Globus pallidus (tissue), 1 donor: Measurements from ENCODE around the gene OTUD5.

Experiments
- DNase-seq: peaks from one replicate; pipeline ENCODE4 v3.0.0-alpha.2; 2015; ENCODE audit warnings: low spot score

Gene OTUD5

DNA sequence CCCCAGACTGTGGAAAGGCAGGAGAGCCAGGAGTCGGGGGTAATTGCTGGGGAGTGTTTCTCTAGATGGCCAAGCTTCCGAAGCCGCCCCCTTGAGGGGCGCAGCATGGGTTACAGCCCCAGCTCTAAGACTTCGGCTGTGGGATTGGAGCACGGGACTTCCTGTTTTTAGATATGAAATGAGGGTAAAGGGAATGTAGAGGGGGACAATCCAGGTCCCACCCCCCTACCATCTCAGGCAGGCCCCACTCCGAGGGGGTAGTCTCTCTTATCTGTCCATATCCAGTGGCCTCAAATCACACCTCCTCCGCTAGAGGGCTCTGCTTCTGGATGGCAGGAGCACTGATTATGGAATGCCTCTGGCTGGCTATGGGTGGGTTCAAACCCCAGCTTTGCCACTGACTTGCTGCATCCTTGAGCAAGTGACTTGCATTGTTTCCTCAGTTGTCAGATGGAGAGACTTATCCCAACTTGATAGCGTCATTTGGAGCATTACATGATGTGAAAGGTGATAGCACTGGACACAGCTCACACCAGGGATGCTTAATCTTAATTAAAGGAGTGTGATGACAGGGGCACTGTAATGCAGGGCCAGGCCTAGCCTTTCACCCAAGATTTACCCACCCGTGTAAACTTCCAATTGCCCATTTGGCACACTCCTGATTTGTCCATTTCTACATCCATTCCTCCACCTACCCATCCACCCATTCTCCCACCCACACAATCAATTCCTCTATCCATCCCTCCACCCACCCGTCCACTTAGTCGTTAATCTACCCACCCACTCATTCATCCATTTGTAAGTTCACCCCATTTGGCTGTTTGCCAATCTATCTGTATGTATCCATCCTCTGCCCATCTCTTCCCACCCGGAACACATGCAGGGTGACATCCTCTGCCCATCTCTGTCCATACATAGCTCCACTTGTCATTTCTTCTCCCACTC is 15.1 kb upstream of the OTUD5 start:
- no peak for DNase-seq

DNA sequence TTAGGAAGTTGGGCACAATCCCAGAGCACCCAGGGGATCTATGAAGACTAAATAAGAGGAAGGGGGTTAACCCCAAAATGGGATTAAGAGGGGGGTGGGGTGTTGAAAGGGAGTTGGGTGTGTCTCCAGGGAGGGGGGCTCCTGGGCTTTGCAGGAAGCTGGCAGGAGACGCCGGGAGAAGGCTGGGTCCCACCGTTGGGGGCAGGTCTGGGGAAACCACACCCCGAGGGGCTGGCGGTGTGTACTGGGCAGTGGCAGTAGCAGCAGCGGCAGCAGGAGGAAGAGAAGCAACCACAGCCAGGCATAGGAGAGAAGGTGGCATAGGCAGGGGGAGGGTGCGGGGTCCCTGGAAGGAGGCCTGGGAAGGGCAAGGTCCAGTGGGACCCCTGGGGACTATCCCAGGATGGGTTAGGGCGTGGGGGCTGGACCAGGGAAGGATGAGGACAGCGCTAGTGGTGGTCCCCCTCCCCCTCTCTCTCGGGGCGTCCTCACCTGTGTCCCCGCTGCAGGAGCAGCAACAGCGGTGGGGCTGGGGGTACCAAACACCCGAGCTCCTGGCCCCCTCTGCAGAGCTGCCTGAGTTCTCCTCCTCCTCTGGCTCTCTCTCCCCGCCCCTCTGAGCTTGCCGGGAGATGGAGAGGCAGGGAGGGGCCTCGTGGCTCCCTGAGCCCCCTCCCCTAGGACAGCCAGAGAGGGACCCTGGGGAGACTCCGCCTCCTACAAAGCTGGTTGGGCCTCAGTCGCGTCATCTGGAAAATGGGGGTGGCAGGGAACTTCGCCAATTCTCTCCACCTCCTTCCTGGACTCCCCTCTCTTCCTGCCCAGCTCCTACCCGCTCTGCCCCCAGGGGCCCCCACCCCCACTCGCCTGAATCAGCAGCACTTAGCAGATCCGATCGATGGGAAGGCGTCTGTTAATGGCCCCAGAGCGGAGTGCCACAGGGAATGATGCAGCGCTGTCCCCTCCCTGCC is 14.1 kb upstream of the OTUD5 start, which contains the start of gene KCND1:
Gene KCND1 (minus strand): TSS at position 596 of the 971 bp plus-strand sequence. CDS start 1,573 bp downstream, outside the sequence.
- no peak for DNase-seq

DNA sequence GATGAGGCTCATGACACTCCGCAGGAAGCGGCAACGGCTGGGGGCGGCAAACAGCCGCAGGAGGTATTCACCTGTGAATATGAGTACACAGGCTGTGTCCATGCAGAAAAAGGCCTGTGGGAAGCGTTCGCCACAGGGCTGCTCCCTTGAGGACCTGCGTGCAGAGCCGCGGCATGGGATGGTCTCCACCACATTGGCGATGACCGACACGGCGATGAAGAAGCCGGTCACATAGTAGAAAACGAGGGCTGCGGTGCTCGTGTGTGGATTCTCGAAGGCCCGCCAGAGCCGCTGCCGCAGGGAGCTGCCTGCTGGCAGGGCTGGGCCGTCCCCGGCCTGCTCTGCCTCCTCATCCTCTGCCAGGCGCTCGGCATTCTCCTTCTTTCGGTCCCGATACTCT is 12.1 kb upstream of the OTUD5 start:
- no peak for DNase-seq

DNA sequence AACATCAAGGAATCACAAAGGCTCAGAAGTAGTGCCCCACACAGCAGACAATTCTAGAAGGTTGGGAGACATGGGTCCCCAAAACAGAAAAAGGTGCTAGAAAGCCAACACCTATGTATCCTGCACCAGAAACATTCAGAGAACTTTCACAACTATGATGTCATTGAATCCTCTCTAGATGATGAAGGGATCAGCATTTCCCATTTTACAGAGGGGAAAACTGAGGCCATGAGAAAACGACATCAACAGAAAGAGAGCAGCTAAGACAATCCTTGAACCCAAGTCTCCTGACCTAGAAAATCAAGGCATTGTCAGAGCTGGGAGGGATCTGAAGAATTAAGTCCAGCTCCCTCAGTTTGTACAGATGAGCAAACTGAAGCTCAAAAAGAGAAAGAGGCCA is 11.0 kb upstream of the OTUD5 start:
- no peak for DNase-seq

DNA sequence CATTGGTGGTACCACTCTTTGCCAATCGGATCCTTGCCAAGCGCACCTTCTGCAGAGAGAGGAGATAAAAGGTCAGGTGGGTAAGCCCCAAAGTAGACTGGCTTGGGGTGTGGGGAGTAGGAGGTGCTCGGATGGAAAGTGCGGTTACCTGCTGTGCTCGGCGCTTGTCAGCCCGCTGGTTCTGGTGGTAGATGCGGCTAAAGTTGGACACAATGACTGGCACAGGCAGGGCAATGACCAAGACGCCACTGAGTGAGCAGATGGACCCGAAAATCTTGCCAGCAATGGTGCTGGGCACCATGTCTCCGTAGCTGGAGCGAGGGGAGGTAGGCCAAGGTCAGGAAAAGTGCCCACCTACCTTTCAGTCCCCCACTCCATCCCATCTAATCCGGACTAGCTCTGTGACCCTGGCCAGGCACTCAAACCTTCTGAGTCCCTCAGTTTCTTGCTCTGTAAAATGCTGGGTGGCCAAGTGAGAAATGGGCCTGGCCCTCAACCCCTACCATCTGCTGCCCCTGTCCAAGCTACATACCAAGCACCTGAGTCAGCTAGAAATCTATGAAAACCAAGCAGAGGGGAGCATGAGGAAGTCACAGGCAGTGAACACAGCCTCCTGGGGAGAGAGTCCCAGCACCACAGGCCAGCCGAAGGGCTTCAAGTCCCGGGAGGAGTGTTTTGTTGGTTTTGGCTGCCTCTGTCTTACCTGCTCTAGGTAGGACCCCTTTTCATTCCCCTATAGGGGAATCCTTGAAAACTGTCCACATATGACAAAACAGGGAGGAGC is 9.6 kb upstream of the OTUD5 start:
- no peak for DNase-seq

DNA sequence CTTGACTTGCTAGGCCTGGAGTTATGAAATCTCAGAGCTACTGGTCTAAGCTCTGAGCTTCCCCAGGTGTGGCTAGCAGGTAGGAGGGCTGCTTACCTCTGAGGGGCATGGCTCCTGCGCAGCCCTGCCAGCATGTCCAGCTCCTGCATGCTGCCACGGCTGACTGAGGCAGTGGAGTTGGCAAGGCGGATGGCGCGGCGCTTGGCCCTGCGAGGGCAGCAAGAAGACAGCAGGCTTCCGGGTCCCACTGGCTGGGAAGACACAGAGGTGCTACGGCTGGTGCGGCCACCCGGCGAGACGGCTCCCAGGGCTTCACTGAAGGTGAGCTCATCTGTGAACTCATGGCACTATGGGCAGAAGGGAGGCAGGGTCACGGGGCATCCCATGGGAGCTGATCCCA is 8.6 kb upstream of the OTUD5 start:
- DNase-seq, result no peak

DNA sequence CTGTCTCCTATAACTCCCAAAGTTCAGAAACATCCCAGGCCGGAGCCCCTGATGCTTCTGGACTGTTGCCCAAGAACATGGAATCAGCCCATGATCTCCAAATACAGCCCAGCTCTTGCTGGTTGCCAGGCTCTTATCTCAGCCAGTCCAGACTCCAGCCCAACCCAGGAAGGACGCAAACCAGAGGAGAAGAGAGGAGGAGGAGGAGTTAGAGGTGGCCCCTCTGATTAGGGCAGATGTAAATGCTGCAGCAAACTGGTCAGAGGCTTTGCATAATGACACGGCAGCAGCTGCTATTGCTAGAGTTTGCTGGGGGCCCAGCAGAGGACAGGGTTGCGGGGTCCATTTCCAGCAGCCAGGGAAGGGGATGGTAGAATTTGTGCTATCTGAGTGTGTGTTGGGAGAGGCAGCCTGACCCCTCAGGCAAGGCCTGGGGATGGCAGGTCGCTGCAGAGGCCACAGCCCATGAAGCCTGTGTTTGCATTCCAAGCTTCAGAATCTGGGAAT is 4.2 kb upstream of the OTUD5 start:
- DNase-seq, result no peak

DNA sequence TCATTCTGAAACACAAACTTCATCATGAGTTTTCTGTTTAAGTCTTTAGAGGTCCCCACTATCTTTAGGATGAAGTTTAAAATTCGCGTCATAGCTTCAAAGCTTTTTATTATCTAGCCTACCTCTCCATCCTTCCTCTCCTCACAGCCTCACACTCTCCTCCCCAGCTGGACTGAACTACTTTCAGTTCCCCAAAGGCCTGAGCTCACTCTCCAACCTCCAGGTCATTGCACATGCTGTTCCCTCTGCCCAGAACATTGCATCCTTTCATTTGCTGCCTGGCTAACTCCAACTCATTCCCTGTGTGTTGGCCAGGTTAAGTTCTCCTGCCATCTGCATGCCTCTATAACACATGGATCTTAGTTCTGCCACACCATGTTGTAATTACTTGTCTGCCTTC is 2.9 kb upstream of the OTUD5 start:
- DNase-seq, result no peak

DNA sequence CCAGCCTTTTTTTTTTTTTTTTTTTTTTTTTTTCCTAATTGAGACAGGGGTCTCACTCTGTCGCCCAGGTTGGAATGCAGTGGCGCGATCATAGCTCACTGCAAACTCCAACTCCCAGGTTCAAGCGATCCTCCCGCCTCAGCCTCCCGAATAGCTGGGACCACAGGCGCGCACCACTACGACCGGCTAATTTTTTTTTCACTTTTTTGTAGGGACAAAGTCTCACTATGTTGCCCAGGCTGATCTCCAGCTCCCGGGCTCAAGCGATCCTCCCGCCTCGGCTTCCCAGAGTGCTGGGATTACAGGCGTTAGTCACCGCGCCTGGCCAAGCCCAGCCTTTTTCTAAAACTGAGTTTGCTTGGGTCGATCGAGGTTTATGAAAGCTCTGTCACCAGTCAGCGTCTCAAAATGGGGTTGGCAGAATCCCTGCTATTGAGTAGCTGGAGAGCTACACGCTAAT is 1.3 kb upstream of the OTUD5 start:
- DNase-seq, result no peak

DNA sequence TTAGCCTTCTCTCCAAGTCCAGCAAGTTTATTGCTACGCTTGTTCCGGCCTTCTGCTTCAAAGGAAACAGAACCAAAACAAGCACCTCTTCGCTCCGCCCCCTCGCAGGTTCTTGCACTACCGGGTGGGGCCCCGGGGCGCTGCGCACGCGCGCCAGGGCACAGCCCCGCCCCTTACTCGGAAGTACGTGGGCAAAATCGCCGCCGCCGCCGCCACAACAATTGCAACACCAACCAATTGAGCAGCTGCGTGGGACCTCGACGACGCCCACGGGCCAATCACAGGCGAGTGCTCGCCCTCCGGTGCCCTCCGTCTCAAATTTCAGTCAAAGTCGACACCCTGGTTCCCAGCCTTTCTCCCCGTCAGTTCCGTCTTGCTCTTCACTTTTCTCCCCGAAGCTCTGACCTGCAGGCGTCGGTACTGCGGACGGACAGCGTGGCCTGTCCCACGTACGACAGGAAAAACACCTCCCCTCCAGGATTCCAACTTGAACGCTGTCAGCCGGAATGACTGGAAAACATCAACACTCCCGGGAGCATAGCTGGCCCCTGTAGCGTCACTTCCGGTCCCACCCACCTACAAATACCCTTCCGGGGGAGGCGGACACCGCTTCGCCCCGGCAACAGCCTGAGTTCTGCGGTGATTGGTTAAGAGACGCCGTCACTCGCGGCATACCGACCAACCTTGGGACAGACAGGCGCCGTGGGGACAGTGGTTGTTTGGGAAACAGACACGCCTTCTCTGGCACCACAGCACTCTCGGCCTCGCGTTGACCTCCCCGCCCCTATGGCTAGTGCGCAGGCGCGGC is 624 bp upstream of the OTUD5 start:
- peak; percentile 98 for DNase-seq

DNA sequence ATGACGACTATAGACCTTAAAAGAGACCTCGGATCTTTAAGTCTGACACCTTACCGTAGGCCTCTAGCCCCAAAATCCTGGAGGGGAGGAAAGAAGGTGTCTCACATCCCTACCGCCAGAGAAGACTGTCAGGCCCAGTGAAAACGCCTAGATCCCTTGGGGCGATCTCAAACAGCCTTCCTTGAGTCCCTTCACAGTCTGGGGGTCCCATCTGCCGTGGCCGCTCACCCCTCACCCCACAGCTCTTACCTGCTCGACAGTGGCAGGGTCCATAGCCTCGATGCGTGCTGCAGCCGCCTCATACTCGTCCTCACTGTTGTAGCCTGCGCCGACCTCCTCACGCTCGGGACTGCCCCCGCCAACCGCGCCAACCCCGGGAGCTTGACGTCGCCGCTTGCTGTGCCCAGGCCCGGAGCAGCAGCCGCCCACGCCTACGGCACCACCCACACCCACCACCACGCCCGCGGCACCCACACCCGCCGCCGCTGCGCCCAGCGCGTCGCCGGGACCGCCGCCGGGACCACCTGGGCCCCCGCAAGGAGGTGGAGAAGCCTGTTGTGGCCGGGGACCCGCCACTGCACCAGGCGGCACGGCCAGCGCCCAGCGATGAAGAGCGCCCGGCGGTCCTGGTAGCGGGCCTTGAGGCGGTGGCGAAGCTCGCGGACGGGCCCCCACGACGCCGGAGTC is 536 bp downstream of the OTUD5 start:
- DNase-seq, result no peak

DNA sequence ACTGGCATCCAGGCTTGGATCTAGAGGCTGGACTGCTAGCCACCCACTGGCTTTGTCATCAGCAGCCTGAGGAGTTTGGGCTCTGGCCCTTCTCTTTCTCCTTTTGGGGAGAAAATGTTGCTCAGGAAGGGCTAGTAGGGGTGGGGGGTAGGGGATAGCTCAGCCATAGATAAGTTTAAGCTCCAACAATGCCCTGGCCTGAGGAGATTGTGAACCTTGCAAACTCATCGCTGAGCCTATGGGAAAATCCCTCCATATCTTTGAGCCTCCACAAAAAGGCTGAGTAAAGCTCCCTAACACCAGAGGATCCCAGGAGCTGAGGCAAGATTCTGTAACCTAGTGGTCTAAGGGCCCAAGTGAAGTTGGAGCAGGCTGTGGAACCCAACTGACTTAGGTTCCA is 8.8 kb downstream of the OTUD5 start:
- DNase-seq, result no peak

DNA sequence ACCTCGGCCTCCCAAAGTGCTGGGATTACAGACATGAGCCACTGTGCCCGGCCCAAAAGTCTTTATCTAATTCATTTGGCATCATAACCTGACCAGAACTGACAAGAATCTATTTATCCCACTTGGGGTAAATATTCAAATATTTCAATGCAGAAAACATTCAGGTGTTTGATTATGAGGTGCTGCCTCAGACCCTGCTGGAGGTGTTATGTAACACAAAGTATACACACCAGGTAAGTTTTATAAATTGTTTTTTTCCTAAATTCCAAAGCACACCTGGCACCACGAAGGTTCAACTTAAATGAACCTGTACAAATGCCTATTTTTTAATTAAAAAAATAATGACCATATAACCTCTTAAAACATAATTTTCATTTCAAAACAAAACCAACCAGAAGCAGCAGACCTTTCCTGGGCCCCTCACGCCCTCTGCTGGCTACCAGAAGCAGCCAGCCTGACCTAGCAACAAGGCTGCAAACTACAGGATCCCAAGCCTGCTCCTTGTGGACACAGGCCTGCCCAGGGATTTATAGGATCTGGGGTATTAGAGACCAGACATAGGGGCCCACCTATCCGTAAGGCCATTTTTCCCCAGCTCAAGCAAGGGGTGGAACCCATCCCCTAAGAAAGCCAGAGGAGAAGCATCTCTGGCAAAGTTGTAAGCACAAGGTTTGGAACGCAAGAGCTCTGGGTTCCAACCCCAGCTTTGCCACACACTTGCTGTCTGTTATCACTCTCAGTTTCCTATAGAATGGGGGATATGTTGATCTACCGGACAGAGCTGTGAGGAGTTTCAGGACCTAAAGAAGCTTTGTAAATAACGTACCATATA is 11.7 kb downstream of the OTUD5 start:
- DNase-seq, result peak; percentile 20

DNA sequence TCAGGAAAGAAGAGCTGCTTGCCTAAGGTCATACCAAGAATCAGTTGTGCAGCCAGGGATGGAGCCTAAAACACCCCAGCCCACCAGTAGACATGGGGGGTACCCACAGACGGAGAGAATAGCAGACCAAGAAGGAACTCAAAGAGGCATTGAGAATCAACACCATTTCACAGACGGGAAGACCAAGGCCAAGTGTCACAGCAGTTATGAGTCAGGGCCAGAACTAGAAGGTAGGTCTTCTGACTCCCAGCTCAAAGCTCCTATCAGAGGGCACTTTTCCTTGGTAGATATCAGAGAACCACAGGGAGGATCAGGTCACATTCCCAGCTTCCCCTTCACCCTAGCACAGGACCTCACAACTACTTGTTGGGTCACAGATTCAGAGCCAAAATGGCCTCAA is 14.5 kb downstream of the OTUD5 start:
- no peak for DNase-seq

DNA sequence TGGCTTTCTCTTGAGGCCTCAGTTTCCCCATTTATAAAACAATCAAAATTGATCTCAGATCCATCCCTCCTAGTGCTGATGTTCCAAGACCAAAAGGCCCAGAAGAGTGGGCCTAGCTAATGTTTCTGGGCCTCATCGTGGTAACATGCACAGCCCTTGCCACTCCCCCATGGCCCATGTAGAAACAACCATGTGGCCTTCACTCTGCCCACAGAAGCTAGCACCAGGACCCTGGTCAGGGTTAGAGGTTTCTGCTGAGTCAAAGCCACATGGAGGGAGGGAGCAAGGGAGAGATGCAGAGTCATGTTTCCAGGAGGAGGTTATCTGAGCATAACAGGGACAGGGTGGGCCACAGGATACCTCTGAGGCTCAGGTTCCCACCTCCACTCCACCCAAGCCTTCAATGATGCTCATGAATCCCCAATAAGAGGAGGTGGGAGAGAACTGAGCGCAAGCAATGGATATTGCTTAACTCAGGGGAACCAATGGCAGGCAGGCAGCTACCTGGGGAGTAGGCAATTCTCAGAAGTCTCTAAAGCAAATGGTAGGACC is 16.9 kb downstream of the OTUD5 start:
- DNase-seq, result no peak

DNA sequence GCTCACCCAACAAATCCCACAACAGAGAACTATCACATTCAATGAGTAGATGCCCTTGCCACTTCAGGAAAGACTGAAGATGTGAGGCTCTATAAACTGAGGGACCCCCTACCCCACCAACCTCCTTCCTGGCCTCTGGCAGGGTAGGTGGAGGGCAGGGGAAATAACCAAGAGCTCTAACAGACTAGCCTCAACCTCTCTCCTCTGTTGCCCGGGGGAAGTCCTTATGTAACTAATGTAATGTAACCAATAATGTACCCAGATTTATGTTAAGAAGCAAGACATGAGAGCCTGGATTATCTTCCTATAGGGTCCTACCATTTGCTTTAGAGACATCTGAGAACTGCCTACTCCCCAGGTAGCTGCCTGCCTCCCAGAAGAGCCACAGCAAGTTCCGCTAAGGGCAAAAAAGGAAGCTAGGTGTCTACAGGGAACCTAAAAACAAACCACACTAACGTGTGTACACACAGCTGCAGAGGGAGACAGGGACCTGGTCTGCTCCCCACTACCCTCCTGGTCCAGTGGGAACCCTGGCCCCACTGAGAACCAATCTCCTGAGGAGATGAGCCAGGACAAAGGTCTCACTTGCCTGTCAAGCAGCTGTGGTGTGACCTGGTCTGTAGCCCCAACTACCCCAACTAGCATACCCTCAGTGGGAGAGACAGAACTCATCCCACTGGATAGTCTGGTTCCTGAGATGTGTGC is 17.7 kb downstream of the OTUD5 start:
- DNase-seq, result no peak

DNA sequence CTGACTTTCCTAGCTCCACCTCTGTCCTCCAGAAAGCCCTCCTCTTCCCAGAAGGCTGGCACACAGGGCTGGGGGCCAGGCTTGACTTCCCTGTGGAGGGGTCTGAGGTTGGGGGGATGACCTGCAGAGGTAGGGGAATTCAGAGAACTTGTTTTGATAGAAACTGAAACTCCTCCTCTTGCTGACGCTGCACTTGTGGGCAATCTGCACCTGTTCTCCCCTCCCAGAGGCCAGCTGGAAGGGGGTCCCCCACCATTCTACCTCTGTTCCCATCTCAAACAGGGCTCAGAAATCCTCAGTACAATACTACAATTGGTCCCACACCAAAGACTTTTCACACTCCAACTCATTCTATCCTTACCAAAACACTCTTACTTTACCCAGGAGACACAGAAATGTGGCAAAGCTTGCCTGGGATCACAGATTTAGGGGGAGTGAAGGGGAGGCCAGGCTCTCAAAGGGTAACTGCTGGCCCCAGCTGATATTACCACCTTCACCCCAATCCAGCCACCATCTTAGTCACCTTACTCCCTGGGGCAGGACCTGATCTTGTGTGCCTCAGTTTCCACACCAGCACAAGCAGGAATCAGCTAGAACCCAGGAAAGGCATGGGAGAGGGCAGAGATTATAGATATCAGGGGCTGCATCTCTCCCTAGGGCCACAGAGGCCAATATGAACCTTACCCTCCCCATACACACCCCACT is 18.5 kb downstream of the OTUD5 start:
- DNase-seq, result no peak
